K562 (cell line): ENCODE data around the gene TMEM222. TPM values are rescaled to one million over a fixed set of nuclear protein-coding genes. Genes with fewer than 3 reads are reported as not detected.

ENCODE experiments used
- DMBX1 ChIP-seq: fragments of 250-450 bp; sonication (Bioruptor Pico); IDR thresholded peaks from 2 replicates; pipeline ENCODE4 v1.8.0; 2022; ENCODE audit warnings: inconsistent platforms, mild to moderate bottlenecking, moderate library complexity, borderline replicate concordance
- KLF10 ChIP-seq: fragments of 250-450 bp; sonication (Bioruptor Pico); IDR thresholded peaks from 2 replicates; pipeline ENCODE4 v1.6.1; 2021; ENCODE audit warnings: matching md5 sums
- MEF2D ChIP-seq: conservative IDR thresholded peaks from 2 replicates; pipeline ENCODE4 v1.6.1; 2016; ENCODE audit warnings: low read depth, missing genetic modification characterization, missing compliant biosample characterization
- PTBP1 ChIP-seq: fragments of 200-400 bp; formaldehyde crosslinking; IDR thresholded peaks from 2 replicates; pipeline ENCODE4 v1.6.1; 2017; ENCODE audit warnings: low read depth, low read length
- SMARCC2 ChIP-seq: fragments of 450-650 bp; IDR thresholded peaks from 2 replicates; pipeline ENCODE4 v1.6.1; 2017; ENCODE audit warnings: antibody characterized with exemption, moderate library complexity, mild to moderate bottlenecking, low read depth
- ZNF121 ChIP-seq: sonication (generic); formaldehyde crosslinking; conservative IDR thresholded peaks from 2 replicates; pipeline ENCODE4 v1.8.0; 2022; ENCODE audit warnings: missing genetic modification reagents
- ZNF217 ChIP-seq: sonication (generic); formaldehyde crosslinking; IDR thresholded peaks from 2 replicates; pipeline ENCODE4 v1.8.0; 2022; ENCODE audit warnings: mild to moderate bottlenecking, missing genetic modification reagents
- ZNF224 ChIP-seq: sonication (generic); formaldehyde crosslinking; IDR thresholded peaks from 2 replicates; pipeline ENCODE4 v1.8.0; 2022; ENCODE audit warnings: mild to moderate bottlenecking, missing genetic modification reagents
- ZNF75A ChIP-seq: fragments of 450-650 bp; formaldehyde crosslinking; IDR thresholded peaks from 2 replicates; pipeline ENCODE4 v1.4.0; 2020; ENCODE audit warnings: mild to moderate bottlenecking
- polyA plus RNA-seq, 8 experiments: library from polyadenylated mRNA; depleted of rRNA in 4 of 8; stranded (reverse) in 5 of 8; unstranded in 3 of 8; fragments of >200 nt; fragmentation: Nextera tagmentation in 2 of 8; fragmentation: Illumina TruSeq in 1 of 8; extraction: Ambion mirVana in 2 of 8; extraction: Trizol in 1 of 8; gene quantifications; 2 replicates each; pipeline versions ENCODE4 v1.2.1 to v1.2.3, GENCODE V29; 2011 to 2014; ENCODE audit warnings: inconsistent platforms in 1 of 8, missing spikeins in 1 of 8
- total RNA-seq, 7 experiments: library from RNA; depleted of rRNA in 6 of 7; stranded (reverse); fragments of >200 nt in 6 of 7; fragmentation: Illumina TruSeq in 2 of 7; extraction: Trizol in 2 of 7; gene quantifications; 2 replicates each; pipeline versions ENCODE4 v1.2.1 to v1.2.3, GENCODE V29; 2011 to 2021; ENCODE audit warnings: low replicate concordance in 1 of 7
- TF ChIP-seq, protein P1 (sequence below): fragments of 450-650 bp; IDR thresholded peaks from 2 replicates; pipeline ENCODE4 v1.6.1; 2016; ENCODE audit warnings: mild to moderate bottlenecking, moderate library complexity
- TF ChIP-seq, protein P2 (sequence below): sonication (generic); formaldehyde crosslinking; IDR thresholded peaks from 2 replicates; pipeline ENCODE4 v1.8.1; 2023; ENCODE audit warnings: mild to moderate bottlenecking, missing genetic modification reagents
- TF ChIP-seq, protein P3 (sequence below): fragments of 250-450 bp; sonication (Bioruptor Pico); IDR thresholded peaks from 2 replicates; pipeline ENCODE4 v1.6.1; 2021; ENCODE audit warnings: mild to moderate bottlenecking
- TF ChIP-seq, protein P4 (sequence below), 2 experiments: fragments of 450-650 bp in 1 of 2; sonication (generic) in 1 of 2; formaldehyde crosslinking in 1 of 2; IDR thresholded peaks in 1 of 2; conservative IDR thresholded peaks in 1 of 2; 2 replicates each; pipeline versions ENCODE4 v1.6.1 to v1.8.1; 2016 to 2023; ENCODE audit warnings: mild to moderate bottlenecking in 2 of 2, moderate library complexity in 2 of 2, inconsistent platforms in 1 of 2, missing genetic modification reagents in 1 of 2

The TMEM222 gene
- total and polyA plus RNA-seq, 9 of the 15 experiments (the other 6 are each of a cell fraction or from before 2014, with no cell fraction given) = 6.9 to 48.0 (median 32.8) TPM

DNA sequence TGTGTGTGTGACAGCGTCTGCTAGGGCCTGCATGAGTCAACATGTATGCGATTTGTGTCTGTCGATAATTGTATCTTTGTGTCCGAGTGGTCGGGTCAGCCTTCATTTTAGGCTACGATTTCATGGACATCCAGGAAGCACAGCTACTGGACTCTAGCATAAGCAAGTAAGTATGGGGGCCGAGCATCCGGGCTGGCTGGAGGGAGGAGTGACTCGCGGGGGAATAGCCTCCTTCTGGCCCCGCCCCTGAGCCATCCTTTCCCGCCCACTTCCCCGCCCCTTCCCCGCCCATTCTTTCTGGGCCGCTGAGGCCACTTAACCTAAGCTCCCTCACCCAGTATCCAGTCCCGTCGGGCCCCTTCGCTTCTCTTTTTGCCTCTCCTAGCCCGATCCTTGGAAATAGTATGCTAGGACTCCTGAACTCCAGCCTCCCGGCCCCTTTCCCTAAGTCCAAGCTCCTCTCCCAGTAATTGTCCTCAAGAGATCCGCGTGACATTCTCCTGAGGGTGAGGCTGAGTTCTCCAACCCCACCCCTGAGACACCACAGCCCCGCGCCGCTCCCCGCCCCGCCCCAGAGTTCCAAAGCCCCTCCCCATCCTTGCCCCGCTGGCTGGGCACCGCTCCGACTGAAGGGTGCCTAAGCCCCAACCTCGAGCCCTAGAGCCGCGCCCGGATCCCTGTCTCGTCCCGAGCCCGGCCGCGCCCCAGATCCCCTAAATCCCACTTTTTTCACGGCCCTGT is 43.6 kb downstream of the TMEM222 start (continued):
- TF ChIP-seq, protein P1, sequence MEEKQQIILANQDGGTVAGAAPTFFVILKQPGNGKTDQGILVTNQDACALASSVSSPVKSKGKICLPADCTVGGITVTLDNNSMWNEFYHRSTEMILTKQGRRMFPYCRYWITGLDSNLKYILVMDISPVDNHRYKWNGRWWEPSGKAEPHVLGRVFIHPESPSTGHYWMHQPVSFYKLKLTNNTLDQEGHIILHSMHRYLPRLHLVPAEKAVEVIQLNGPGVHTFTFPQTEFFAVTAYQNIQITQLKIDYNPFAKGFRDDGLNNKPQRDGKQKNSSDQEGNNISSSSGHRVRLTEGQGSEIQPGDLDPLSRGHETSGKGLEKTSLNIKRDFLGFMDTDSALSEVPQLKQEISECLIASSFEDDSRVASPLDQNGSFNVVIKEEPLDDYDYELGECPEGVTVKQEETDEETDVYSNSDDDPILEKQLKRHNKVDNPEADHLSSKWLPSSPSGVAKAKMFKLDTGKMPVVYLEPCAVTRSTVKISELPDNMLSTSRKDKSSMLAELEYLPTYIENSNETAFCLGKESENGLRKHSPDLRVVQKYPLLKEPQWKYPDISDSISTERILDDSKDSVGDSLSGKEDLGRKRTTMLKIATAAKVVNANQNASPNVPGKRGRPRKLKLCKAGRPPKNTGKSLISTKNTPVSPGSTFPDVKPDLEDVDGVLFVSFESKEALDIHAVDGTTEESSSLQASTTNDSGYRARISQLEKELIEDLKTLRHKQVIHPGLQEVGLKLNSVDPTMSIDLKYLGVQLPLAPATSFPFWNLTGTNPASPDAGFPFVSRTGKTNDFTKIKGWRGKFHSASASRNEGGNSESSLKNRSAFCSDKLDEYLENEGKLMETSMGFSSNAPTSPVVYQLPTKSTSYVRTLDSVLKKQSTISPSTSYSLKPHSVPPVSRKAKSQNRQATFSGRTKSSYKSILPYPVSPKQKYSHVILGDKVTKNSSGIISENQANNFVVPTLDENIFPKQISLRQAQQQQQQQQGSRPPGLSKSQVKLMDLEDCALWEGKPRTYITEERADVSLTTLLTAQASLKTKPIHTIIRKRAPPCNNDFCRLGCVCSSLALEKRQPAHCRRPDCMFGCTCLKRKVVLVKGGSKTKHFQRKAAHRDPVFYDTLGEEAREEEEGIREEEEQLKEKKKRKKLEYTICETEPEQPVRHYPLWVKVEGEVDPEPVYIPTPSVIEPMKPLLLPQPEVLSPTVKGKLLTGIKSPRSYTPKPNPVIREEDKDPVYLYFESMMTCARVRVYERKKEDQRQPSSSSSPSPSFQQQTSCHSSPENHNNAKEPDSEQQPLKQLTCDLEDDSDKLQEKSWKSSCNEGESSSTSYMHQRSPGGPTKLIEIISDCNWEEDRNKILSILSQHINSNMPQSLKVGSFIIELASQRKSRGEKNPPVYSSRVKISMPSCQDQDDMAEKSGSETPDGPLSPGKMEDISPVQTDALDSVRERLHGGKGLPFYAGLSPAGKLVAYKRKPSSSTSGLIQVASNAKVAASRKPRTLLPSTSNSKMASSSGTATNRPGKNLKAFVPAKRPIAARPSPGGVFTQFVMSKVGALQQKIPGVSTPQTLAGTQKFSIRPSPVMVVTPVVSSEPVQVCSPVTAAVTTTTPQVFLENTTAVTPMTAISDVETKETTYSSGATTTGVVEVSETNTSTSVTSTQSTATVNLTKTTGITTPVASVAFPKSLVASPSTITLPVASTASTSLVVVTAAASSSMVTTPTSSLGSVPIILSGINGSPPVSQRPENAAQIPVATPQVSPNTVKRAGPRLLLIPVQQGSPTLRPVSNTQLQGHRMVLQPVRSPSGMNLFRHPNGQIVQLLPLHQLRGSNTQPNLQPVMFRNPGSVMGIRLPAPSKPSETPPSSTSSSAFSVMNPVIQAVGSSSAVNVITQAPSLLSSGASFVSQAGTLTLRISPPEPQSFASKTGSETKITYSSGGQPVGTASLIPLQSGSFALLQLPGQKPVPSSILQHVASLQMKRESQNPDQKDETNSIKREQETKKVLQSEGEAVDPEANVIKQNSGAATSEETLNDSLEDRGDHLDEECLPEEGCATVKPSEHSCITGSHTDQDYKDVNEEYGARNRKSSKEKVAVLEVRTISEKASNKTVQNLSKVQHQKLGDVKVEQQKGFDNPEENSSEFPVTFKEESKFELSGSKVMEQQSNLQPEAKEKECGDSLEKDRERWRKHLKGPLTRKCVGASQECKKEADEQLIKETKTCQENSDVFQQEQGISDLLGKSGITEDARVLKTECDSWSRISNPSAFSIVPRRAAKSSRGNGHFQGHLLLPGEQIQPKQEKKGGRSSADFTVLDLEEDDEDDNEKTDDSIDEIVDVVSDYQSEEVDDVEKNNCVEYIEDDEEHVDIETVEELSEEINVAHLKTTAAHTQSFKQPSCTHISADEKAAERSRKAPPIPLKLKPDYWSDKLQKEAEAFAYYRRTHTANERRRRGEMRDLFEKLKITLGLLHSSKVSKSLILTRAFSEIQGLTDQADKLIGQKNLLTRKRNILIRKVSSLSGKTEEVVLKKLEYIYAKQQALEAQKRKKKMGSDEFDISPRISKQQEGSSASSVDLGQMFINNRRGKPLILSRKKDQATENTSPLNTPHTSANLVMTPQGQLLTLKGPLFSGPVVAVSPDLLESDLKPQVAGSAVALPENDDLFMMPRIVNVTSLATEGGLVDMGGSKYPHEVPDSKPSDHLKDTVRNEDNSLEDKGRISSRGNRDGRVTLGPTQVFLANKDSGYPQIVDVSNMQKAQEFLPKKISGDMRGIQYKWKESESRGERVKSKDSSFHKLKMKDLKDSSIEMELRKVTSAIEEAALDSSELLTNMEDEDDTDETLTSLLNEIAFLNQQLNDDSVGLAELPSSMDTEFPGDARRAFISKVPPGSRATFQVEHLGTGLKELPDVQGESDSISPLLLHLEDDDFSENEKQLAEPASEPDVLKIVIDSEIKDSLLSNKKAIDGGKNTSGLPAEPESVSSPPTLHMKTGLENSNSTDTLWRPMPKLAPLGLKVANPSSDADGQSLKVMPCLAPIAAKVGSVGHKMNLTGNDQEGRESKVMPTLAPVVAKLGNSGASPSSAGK = no peak
- no peak for TF ChIP-seq MEF2D (tag)
- TF ChIP-seq DMBX1 (CRISPR knock-in tag) = no peak
- TF ChIP-seq, protein P2, sequence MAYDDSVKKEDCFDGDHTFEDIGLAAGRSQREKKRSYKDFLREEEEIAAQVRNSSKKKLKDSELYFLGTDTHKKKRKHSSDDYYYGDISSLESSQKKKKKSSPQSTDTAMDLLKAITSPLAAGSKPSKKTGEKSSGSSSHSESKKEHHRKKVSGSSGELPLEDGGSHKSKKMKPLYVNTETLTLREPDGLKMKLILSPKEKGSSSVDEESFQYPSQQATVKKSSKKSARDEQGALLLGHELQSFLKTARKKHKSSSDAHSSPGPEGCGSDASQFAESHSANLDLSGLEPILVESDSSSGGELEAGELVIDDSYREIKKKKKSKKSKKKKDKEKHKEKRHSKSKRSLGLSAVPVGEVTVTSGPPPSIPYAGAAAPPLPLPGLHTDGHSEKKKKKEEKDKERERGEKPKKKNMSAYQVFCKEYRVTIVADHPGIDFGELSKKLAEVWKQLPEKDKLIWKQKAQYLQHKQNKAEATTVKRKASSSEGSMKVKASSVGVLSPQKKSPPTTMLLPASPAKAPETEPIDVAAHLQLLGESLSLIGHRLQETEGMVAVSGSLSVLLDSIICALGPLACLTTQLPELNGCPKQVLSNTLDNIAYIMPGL (CRISPR knock-in tag) = no peak
- no peak for TF ChIP-seq SMARCC2
- TF ChIP-seq KLF10 (CRISPR knock-in tag) = no peak
- no peak for TF ChIP-seq ZNF217 (CRISPR knock-in tag)
- no peak for TF ChIP-seq ZNF121 (CRISPR knock-in tag)
- no peak for TF ChIP-seq PTBP1
- TF ChIP-seq ZNF224 (CRISPR knock-in tag) = no peak
- TF ChIP-seq, protein P3, sequence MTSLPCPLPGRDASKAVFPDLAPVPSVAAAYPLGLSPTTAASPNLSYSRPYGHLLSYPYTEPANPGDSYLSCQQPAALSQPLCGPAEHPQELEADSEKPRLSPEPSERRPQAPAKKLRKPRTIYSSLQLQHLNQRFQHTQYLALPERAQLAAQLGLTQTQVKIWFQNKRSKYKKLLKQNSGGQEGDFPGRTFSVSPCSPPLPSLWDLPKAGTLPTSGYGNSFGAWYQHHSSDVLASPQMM = no peak
- TF ChIP-seq ZNF75A (CRISPR knock-in tag) = no peak
- TF ChIP-seq, protein P4, sequence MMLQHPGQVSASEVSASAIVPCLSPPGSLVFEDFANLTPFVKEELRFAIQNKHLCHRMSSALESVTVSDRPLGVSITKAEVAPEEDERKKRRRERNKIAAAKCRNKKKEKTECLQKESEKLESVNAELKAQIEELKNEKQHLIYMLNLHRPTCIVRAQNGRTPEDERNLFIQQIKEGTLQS (IDR thresholded peaks at IDR 0.05) = no peak
- TF ChIP-seq, protein P4 (CRISPR knock-in tag; conservative IDR thresholded peaks at IDR 0.05) = no peak
